ENCODE data around the gene CARD19. TPM values are rescaled to one million over a fixed set of nuclear protein-coding genes. Genes with fewer than 3 reads are reported as not detected.

Gene CARD19
- total RNA-seq, 4 donors from 2014 or later, result 54.0 to 83.6 (median 78.1) TPM

DNA sequence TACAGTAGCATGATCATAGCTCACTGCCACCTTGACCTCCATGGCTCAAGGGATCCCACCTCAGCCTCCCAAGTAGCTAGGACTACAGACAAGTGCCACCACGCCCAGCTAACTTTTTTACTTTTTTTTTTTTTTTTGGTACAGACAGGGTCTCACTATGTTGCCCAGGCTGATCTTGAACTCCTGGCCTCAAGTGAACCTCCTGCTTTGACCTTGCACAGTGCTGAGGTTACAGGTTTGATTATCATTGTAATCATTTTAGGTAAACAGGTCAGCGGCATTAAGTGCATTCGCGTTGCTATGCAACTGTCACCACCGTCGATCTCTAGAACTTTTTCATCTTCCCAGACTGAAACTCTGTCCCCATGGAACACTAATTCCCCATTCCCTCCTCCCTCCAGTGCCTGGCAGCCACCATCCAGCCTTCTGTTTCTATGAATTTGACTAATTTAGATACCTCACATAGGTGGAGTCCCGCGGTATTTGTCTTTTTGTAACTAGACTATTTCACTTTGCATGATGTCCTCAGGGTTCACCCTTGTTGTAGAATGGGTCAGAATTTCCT, 5.8 kb upstream of the CARD19 start:
- Histone ChIP-seq H3K4me3 (no peak overlapping the region), H3K9me3 (peaks cover 0 to 14% (median 5%) of the 10 kb centered on the region in 4 donors), H3K36me3 (no peaks in the 10 kb centered on the region), H3K4me1 (peaks cover 20 to 26% (median 22%) of the 10 kb centered on the region in 4 donors), H3K27ac (replicated peaks in 1 of 4) (no peak overlapping the region), H3K27me3 (no peaks in the 10 kb centered on the region)
- intact Hi-C loops (cut with DNase I), result no loop called here
- TF ChIP-seq EP300 (IDR thresholded peaks at IDR 0.05) (no peak), POLR2AphosphoS5 (IDR thresholded peaks at IDR 0.05) (no peak), POLR2A (IDR thresholded peaks at IDR 0.05; ENCODE audit: low read depth) (no peak)
- TF ChIP-seq, protein P1, sequence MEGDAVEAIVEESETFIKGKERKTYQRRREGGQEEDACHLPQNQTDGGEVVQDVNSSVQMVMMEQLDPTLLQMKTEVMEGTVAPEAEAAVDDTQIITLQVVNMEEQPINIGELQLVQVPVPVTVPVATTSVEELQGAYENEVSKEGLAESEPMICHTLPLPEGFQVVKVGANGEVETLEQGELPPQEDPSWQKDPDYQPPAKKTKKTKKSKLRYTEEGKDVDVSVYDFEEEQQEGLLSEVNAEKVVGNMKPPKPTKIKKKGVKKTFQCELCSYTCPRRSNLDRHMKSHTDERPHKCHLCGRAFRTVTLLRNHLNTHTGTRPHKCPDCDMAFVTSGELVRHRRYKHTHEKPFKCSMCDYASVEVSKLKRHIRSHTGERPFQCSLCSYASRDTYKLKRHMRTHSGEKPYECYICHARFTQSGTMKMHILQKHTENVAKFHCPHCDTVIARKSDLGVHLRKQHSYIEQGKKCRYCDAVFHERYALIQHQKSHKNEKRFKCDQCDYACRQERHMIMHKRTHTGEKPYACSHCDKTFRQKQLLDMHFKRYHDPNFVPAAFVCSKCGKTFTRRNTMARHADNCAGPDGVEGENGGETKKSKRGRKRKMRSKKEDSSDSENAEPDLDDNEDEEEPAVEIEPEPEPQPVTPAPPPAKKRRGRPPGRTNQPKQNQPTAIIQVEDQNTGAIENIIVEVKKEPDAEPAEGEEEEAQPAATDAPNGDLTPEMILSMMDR (IDR thresholded peaks at IDR 0.05), result no peak
- DNase-seq (ENCODE audit: extremely low spot score), result no peak
- 92% methylated on average over 8 of the region's 8 CpGs for WGBS

DNA sequence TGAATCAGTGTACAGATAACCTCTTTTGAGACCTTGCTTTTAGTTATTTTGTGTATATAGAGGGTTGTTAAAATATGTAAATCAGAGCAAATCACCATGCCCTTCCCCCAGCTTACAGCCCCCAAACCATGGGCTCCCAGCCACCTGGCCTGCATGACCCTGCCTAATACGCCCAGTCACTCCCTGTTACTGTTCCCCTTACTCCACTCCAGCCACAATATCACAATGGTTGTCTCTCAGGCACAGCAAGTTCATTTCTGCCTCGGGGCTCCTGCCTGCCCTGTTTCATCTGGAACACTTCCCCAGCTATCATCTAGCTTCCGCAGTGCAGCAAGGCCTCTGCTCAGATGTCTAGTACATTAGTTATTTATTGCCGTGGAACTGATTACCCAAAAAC, 5.0 kb upstream of the CARD19 start:
- 91% methylated on average over 4 of the region's 4 CpGs for WGBS
- no peak overlapping the region for H3K27ac ChIP-seq (replicated peaks in 1 of 4)
- H3K27me3 ChIP-seq, result no peaks in the 10 kb centered on the region
- no peaks in the 10 kb centered on the region for H3K36me3 ChIP-seq
- H3K4me1 ChIP-seq, result peaks cover 20 to 27% (median 22%) of the 10 kb centered on the region in 4 donors
- TF ChIP-seq POLR2A (IDR thresholded peaks at IDR 0.05; ENCODE audit: low read depth) (no peak), POLR2AphosphoS5 (IDR thresholded peaks at IDR 0.05) (no peak), EP300 (IDR thresholded peaks at IDR 0.05) (no peak)
- TF ChIP-seq, protein P1 (IDR thresholded peaks at IDR 0.05), result no peak
- intact Hi-C loops (cut with DNase I), result no loop called here
- peaks cover 0 to 14% (median 5%) of the 10 kb centered on the region in 4 donors for H3K9me3 ChIP-seq
- no peak for DNase-seq (ENCODE audit: extremely low spot score)
- H3K4me3 ChIP-seq, result no peak overlapping the region

DNA sequence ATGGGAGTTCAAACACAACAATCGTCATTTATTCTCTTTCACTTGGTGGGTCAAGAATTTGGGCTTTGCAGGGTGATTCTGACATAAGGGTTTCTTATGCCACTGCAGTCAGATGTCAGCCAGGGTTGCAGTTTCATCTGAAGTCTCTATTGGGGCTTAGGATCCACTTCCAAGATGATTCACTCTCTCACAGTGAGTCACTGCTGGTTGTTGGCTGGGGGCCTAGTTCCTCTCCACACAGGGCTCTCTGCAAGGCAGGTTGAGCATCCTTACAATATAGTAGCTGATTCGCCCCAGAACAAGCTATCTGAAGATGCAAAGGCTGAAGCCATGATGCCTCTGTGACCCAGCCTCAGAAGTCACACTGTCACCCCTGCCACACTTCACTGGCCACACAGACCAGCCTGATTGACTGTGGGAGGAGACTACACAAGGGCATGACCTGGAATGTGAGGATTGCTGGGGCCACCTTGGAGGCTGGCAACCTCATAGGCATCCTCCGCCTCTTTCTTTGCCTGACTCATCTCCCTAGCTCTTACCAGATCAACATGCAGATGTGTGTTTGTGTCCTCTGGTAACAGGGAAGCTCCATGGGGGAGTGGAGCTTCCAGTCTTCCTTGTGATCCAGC, 4.5 kb upstream of the CARD19 start:
- TF ChIP-seq POLR2A (IDR thresholded peaks at IDR 0.05; ENCODE audit: low read depth) (no peak), EP300 (IDR thresholded peaks at IDR 0.05) (no peak), POLR2AphosphoS5 (IDR thresholded peaks at IDR 0.05) (no peak)
- TF ChIP-seq, protein P1 (IDR thresholded peaks at IDR 0.05), result no peak
- Histone ChIP-seq H3K4me3 (no peak overlapping the region), H3K27me3 (no peaks in the 10 kb centered on the region), H3K9me3 (peaks cover 0 to 14% (median 5%) of the 10 kb centered on the region in 4 donors), H3K4me1 (peaks cover 20 to 27% (median 24%) of the 10 kb centered on the region in 4 donors), H3K36me3 (no peaks in the 10 kb centered on the region), H3K27ac (replicated peaks in 1 of 4) (no peak overlapping the region)
- 54% methylated on average over 3 of the region's 3 CpGs for WGBS
- intact Hi-C loops (cut with DNase I), result no loop called here
- no peak for DNase-seq (ENCODE audit: extremely low spot score)

DNA sequence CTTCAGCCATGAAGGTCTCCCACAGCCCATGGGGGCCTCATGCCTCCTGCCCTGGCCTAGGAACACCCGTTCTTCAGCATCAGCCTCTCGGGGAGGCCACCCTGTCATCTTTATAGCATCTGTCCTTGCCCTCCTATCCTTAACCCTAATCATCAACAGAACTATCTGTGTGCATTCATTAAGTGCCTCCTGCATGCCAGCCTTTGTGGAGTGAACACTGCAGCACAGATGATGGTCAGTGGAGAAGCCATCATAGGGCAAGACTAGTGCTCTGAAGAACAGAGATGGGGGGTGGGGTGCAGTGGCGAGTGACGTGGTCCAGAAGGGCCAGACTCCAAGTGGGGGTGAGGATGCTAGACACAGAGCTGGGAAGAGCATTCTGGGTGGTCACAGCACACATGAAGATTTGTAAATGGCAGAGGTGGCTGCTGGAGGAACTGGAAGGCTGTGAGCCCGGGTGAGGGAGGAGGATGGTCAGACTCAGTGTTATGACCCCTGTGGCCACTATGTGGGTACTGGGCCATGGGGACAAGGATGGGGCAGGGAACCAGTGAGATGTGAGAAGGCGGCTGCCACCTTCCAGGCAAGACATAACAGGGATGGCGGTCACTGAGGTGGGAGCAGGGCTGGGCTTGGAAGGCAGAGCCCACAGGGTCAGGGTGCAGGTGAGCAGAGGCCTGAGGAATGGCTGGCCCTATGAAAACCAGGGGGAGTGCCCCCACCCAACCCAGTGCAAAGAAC, 3.6 kb upstream of the CARD19 start:
- Histone ChIP-seq H3K4me3 (no peak overlapping the region), H3K9me3 (peaks cover 0 to 14% (median 5%) of the 10 kb centered on the region in 4 donors), H3K4me1 (peaks cover 28 to 36% (median 32%) of the 10 kb centered on the region in 4 donors), H3K27me3 (no peaks in the 10 kb centered on the region), H3K36me3 (no peaks in the 10 kb centered on the region), H3K27ac (replicated peaks in 1 of 4) (peak overlapping the region in 3 of 4 donors; percentile 91 to 97 (median 92))
- WGBS, result 79% methylated on average over 7 of the region's 7 CpGs
- TF ChIP-seq POLR2A (IDR thresholded peaks at IDR 0.05; ENCODE audit: low read depth) (no peak), EP300 (IDR thresholded peaks at IDR 0.05) (no peak), POLR2AphosphoS5 (IDR thresholded peaks at IDR 0.05) (no peak)
- TF ChIP-seq, protein P1 (IDR thresholded peaks at IDR 0.05), result no peak
- no peak for DNase-seq (ENCODE audit: extremely low spot score)
- intact Hi-C loops (cut with DNase I), result no loop called here

All from esophagus muscularis mucosa (tissue), 4 donors.